Measurements from ENCODE around the gene OPA1.

Gene OPA1

DNA sequence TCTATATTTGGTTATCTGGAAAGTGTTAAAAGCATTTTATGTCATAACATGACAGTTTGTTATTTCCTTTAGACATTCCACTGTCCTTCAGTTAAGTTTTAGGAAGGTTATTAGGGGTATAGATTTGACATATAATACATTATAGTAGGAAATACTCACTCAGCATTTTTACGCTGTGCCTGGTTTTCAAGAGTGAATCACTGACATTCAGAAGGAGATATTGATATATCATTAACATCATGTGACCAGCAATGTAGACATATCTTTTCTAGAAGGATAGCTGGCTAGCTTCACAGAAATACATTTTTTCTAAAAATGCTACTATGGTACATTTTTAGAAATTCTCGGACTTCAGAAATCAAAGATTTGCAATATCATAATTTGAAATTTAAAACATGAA is 57.6 kb downstream of the OPA1 start:
- no peak for DNase-seq (ENCODE audit: low read depth)

GRCh38 chr3:193655831-193656433 is 62.9 kb downstream of the OPA1 start:
- no peak for DNase-seq (ENCODE audit: low read depth)

- DNase-seq (ENCODE audit: low read depth) = peak; percentile 19
These were observed 63.4 kb downstream of the OPA1 start for GRCh38 chr3:193656445-193656844.

GRCh38 chr3:193656878-193657282 is 63.9 kb downstream of the OPA1 start:
- DNase-seq (ENCODE audit: low read depth) = no peak

GRCh38 chr3:193660171-193660570 is 67.2 kb downstream of the OPA1 start:
- DNase-seq (ENCODE audit: low read depth) = no peak

GRCh38 chr3:193660698-193661411 is 67.8 kb downstream of the OPA1 start:
- DNase-seq (ENCODE audit: low read depth) = no peak

DNA sequence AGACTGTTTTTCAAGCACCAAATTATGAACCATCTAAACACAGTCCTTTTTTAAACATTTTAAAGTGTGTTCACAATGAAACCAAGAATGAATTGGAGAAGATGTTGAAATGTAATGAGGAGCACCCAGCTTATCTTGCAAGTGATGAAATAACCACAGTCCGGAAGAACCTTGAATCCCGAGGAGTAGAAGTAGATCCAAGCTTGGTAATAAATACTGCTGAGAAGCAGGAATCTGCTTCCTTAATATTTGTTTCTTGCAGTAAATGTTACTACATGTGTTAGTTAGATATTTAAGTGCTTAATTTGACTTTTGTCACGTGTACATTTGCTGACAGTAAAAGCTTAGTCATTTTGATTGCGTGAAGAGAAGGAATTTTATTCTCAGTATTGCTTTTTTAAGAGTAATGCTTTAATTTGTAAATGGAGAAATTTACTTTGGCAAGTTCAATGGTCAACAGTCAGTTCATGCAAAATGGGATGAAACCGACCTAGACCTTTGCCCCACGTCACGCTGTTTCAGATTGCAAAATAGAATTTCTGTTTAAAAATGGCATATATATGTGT is 69.8 kb downstream of the OPA1 start:
- peak; percentile 94 for DNase-seq (ENCODE audit: low read depth)

DNA sequence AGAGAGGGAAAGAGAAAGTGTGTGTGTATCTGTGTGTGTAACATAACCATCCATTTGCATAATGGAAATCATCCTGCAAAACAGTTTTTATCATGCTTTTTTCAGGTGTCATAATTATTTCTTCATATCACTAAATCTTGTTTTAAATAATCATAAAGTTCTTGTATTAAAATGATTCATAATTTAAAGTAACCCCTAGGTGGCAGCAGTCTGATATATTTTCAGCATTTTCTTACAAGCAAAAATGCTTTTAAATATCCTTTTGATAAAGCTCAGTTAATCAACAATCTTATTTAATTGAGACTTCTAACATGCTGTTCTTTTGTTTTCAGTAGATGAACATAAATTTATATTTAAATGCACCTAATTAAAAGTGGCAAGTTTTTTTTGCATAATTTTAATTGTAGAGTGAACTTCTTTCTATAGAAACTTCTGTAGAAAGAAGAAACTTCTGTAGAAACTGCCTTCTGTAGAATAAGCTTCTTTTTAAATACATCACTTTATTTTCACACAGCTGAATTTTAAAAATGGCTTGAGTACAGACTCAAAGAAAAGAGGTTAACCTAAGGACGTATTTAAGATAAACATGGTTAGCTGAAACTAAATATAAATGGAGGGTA is 72.5 kb downstream of the OPA1 start:
- DNase-seq (ENCODE audit: low read depth) = peak; percentile 59

- no peak for DNase-seq (ENCODE audit: low read depth)
These were observed 80.8 kb downstream of the OPA1 start for GRCh38 chr3:193673845-193674244.

- DNase-seq (ENCODE audit: low read depth) = no peak
These were observed 81.7 kb downstream of the OPA1 start for GRCh38 chr3:193674714-193675113.

DNA sequence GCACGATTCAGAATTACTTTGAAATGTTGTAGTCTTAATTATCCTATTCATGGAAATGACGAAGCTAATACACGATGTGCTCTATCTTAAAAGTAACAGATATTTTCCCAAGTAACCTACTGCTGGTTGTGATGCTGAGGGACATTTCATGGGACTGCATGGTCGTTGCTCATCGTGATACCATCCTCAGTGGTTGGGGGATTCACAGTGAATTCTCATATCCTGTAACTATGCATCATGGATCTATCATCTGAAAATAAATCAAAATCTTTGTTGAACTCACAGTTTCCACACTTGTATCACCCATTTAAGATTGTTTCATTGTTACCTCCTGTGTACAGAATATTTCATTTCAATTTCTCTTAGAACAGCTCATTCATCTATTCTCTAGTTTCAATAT is 84.7 kb downstream of the OPA1 start:
- no peak for DNase-seq (ENCODE audit: low read depth)

DNA sequence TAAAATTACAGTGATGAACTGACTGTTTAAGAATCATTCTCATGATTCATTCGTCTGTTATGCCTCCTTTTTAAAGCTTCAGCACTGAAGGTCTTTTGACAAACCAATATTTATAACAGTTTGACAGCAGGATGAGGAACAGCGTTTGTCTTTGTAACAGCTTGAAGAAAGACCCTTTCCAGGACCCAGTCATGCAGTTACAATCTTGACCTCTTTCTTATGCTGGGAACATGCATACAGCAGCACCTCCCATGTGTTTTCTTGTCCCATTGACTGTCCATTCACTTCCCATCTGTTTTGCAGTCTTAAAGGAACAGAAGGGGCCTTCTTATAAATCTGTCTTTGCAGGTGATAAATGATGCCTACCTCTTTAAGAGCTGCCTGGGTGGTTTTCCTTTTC is 87.2 kb downstream of the OPA1 start:
- peak; percentile 48 for DNase-seq (ENCODE audit: low read depth)

GRCh38 chr3:193681631-193682030 is 88.6 kb downstream of the OPA1 start:
- DNase-seq (ENCODE audit: low read depth) = no peak

DNA sequence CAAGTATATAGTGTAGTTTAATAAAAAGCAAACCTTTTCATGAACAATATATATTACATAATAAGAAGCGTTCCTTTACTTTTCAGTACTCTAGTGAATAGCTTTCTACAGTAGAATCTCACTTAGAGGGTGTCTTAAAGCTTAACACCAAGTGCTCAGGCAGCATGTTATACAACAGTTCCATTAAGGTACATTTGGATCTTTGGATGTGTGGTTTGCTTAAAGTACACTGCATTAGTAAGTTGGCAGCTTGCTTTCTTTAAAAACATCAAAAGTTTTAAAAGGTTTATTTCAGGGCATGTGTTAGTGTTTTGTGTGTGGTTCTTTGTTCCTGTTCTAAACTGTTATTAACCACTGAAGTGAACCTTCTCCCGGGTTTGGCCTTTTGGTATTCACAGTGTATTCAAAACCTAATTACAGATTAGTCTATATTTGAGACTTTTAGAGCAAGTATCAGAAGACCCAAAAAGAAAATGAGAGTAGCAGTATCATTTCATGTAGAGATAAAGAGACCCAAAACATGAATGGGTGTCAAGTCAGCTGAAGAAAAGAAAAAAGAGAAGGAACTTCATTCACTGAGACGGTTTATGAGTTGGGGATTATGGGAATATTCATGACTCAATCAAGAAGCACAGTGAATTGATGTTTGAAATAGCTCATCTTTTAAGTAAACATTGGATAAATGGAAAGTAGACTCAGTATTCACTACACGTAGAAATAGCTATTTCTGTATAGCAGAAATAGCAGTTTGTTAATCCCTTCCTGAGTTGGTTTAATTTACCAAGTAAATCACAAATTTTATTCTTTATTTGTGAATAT is 93.9 kb downstream of the OPA1 start:
- DNase-seq (ENCODE audit: low read depth) = no peak

GRCh38 chr3:193688834-193689714 is 96.1 kb downstream of the OPA1 start:
- no peak for DNase-seq (ENCODE audit: low read depth)

- no peak for DNase-seq (ENCODE audit: low read depth)
These were observed 100.8 kb downstream of the OPA1 start for GRCh38 chr3:193693774-193694173.

DNA sequence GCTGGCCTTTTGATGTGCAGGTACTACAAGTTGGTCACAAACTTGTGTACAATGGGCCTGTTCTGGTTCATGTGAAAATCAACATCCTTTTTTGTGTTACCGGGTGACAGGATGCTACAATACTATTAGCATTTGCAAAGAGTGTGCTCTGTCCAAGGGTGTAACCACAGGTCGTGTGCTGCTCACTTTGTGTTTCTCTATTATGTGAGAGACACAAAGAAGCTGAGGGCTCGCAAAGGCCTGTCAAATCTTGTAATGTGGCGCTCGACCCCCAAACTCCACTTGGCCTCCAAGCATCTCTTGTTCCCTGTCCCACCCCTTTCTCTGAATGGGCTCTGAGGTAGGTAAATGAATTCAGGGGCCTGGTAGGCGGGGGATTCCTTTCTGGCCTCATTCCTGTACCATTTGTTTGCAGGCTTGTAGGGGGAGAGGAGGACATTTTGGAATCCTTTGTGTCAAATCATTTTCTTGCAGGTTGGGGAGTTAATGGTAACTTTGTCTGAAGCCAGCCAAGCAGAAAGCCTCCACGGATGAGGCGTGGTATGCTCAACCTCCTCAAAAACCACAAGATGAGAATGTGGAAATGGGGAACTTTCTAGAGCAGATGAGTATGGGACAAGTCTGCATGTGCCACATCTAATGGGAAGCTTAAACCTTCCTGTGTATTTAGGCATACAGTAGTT is 109.1 kb downstream of the OPA1 start:
- peak; percentile 7 for DNase-seq (ENCODE audit: low read depth)

DNA sequence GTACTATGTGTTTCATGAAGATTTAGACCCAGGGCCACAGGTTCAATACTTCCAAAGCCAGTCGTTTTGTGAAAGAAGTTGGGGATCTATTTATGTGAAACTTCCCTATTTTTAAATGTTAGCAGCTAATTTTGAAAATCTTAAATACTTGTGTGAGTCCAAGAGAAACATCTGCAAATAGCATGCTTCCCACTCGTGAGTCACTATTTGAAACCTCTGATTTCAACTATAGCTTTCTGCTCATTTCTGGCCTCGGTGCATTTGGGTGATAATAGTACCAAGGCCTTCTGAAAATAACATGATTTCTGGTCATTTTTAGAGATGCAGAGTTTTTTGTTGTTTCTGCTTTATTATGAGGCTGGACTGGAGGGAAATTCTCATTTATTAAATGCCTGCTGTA is 110.0 kb downstream of the OPA1 start:
- no peak for DNase-seq (ENCODE audit: low read depth)

- DNase-seq (ENCODE audit: low read depth) = no peak
These were observed 111.4 kb downstream of the OPA1 start for GRCh38 chr3:193704431-193704830.

DNA sequence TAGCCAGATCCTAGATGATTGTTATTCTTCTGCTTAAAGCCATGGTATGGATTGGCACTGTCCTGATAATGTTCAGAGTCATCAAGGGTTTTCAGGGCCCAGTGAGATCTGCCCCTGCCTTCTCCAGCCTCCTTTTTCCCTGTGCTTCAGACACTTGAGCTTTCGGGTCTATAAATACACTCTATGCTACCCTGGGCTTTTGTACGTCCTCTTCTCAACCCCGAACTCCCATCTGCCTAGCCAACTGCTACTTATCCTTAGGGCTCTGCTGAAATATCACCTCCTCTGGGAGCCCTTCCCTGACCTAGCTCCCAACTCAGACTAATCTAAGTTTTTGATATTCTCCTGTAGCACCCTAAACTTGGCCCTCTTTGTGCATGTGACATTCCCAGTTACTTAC is 115.3 kb downstream of the OPA1 start:
- DNase-seq (ENCODE audit: low read depth) = no peak

All from amniotic epithelial cell (primary cell).